Loucy (cell line): ENCODE measurements around the gene MICU1.

Source experiments
- CTCF ChIP-seq: fragments of 200-600 bp; sonication (generic); conservative IDR thresholded peaks from 2 replicates; pipeline ENCODE4 v1.5.1; 2014; ENCODE audit warnings: mild to moderate bottlenecking, antibody characterized with exemption, low read length
- EZH2phosphoT487 ChIP-seq: fragments of 200-600 bp; IDR thresholded peaks from 2 replicates; pipeline ENCODE4 v1.6.1; 2018; ENCODE audit warnings: antibody characterized with exemption, mild to moderate bottlenecking, moderate library complexity, borderline replicate concordance

DNA sequence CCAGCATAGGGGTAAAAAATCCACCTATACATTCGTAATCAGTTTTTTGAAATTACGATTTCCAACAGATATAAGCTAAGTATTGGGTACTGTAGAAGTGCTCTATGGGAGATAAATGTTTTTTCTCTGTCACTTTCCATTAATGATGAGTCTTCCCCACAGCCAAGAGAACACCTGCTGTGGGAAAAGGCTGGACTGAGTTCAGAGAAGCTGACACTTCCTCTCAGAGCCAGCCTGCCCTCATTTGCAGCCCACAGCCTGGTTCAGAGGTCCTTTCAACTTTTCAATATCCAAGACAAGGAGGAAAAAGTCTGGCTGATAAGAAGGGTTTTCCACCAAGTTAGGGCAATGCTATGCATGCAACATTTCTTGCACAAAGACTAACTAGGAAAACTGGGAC, 206.6 kb downstream of the MICU1 start:
- TF ChIP-seq EZH2phosphoT487, result no peak
- no peak for TF ChIP-seq CTCF
